ENCODE results near the gene ABR.

GRCh38 chr17:1223662-1224061, 43.9 kb upstream of the ABR start:
- TF ChIP-seq CTCF (IDR thresholded peaks at IDR 0.05; ENCODE audit: low read length) (no peak), EZH2 (optimal IDR thresholded peaks at IDR 0.05; ENCODE audit: low read depth, low read length) (no peak), EZH2phosphoT487 (IDR thresholded peaks at IDR 0.05; ENCODE audit: low read length) (no peak)

Measured in MM.1S (cell line).